ENCODE data around the gene PKN3. TPM values are rescaled to one million over a fixed set of nuclear protein-coding genes. Genes with fewer than 3 reads are reported as not detected.

The PKN3 gene
- polyA plus RNA-seq, 1 donor (not counting 4 experiments of a cell fraction or from before 2014, with no cell fraction given) = 1.3 TPM

GRCh38 chr9:128713941-128714573, 11.8 kb downstream of the PKN3 start:
- FAIRE-seq (no peak), DNase-seq (ENCODE audit: low read depth, low spot score) (no peak)
- dilution Hi-C loops (cut with MboI; ENCODE audit: extremely low pct_ligation_motif_present, low sequenced_read_pairs) = no loop called here
- Histone ChIP-seq H3K4me3 (ENCODE audit: control insufficient read depth in 2 of 3, extremely low read depth in 1 of 3, insufficient read depth in 2 of 3, low read depth in 1 of 3, low read length in 3 of 3) (no peak overlapping the region), H3K4me1 (ENCODE audit: control insufficient read depth, extremely low read depth, insufficient read depth, low read length) (no peaks in the 10 kb centered on the region), H3K27ac (ENCODE audit: control insufficient read depth, insufficient read depth, low read length) (no peak overlapping the region), H3K79me2 (ENCODE audit: control insufficient read depth, insufficient read depth, low read length) (no peaks in the 10 kb centered on the region), H3K4me2 (ENCODE audit: control insufficient read depth, extremely low read depth, insufficient read depth, low read depth, low read length) (no peak overlapping the region), H3K9me3 (ENCODE audit: control insufficient read depth, low read depth, low read length) (no peaks in the 10 kb centered on the region), H3K9ac (ENCODE audit: control insufficient read depth, extremely low read depth, insufficient read depth, low read length) (no peak overlapping the region), H2AFZ (ENCODE audit: control insufficient read depth, low read length) (no peak overlapping the region), H4K20me1 (ENCODE audit: control insufficient read depth, extremely low read depth, insufficient read depth, low read length) (no peaks in the 10 kb centered on the region), H3K36me3 (ENCODE audit: control insufficient read depth in 2 of 2, extremely low read depth in 1 of 2, insufficient read depth in 2 of 2, low read length in 2 of 2) (no peaks in the 10 kb centered on the region), H3K9me1 (ENCODE audit: control insufficient read depth, extremely low read depth, insufficient read depth, low read length) (no peaks in the 10 kb centered on the region), H3K27me3 (ENCODE audit: control insufficient read depth, extremely low read depth, insufficient read depth, low read length) (no peaks in the 10 kb centered on the region)
- no peak for TF ChIP-seq EZH2 (IDR thresholded peaks at IDR 0.05; ENCODE audit: low read length)
- no peak for TF ChIP-seq CTCF (optimal IDR thresholded peaks at IDR 0.05 in 1 of 3, IDR thresholded peaks at IDR 0.05 in 1 of 3, conservative IDR thresholded peaks at IDR 0.05 in 1 of 3; ENCODE audit: extremely low read depth in 1 of 3, insufficient read depth in 2 of 3, low read length in 3 of 3)

GRCh38 chr9:128714586-128715435, 12.5 kb downstream of the PKN3 start:
- H3K9me3 ChIP-seq (ENCODE audit: control insufficient read depth, low read depth, low read length) = no peaks in the 10 kb centered on the region
- H2AFZ ChIP-seq (ENCODE audit: control insufficient read depth, low read length) = no peak overlapping the region
- no peaks in the 10 kb centered on the region for H3K9me1 ChIP-seq (ENCODE audit: control insufficient read depth, extremely low read depth, insufficient read depth, low read length)
- H3K9ac ChIP-seq (ENCODE audit: control insufficient read depth, extremely low read depth, insufficient read depth, low read length) = no peak overlapping the region
- FAIRE-seq (no peak), DNase-seq (ENCODE audit: low read depth, low spot score) (no peak)
- TF ChIP-seq EZH2 (IDR thresholded peaks at IDR 0.05; ENCODE audit: low read length) = no peak
- TF ChIP-seq CTCF (optimal IDR thresholded peaks at IDR 0.05 in 1 of 3, IDR thresholded peaks at IDR 0.05 in 1 of 3, conservative IDR thresholded peaks at IDR 0.05 in 1 of 3; ENCODE audit: extremely low read depth in 1 of 3, insufficient read depth in 2 of 3, low read length in 3 of 3) = no peak
- dilution Hi-C loops (cut with MboI; ENCODE audit: extremely low pct_ligation_motif_present, low sequenced_read_pairs) = no loop called here
- H4K20me1 ChIP-seq (ENCODE audit: control insufficient read depth, extremely low read depth, insufficient read depth, low read length) = no peaks in the 10 kb centered on the region
- H3K27me3 ChIP-seq (ENCODE audit: control insufficient read depth, extremely low read depth, insufficient read depth, low read length) = no peaks in the 10 kb centered on the region
- no peak overlapping the region for H3K4me3 ChIP-seq (ENCODE audit: control insufficient read depth in 2 of 3, extremely low read depth in 1 of 3, insufficient read depth in 2 of 3, low read depth in 1 of 3, low read length in 3 of 3)
- H3K4me2 ChIP-seq (ENCODE audit: control insufficient read depth, extremely low read depth, insufficient read depth, low read depth, low read length) = no peak overlapping the region
- H3K79me2 ChIP-seq (ENCODE audit: control insufficient read depth, insufficient read depth, low read length) = no peaks in the 10 kb centered on the region
- peaks cover 0 to under 1% of the 10 kb centered on the region in 2 experiments for H3K36me3 ChIP-seq (ENCODE audit: control insufficient read depth in 2 of 2, extremely low read depth in 1 of 2, insufficient read depth in 2 of 2, low read length in 2 of 2)
- H3K27ac ChIP-seq (ENCODE audit: control insufficient read depth, insufficient read depth, low read length) = no peak overlapping the region
- no peaks in the 10 kb centered on the region for H3K4me1 ChIP-seq (ENCODE audit: control insufficient read depth, extremely low read depth, insufficient read depth, low read length)
